Esophagus muscularis mucosa (tissue), 3 donors: Measurements from ENCODE around the gene UBR3.

Experiments used
- CTCF ChIP-seq, 3 experiments: fragments of 200-600 bp in 2 of 3; fragments of 450-650 bp in 1 of 3; sonication (generic) in 2 of 3; IDR thresholded peaks; one replicate each; pipeline ENCODE4 v1.5.1; 2017 to 2019; ENCODE audit warnings: antibody characterized with exemption in 3 of 3, mild to moderate bottlenecking in 2 of 3, moderate library complexity in 1 of 3
- POLR2A ChIP-seq: fragments of 450-650 bp; IDR thresholded peaks from one replicate; pipeline ENCODE4 v1.6.1; 2017; ENCODE audit warnings: antibody characterized with exemption, moderate library complexity, mild to moderate bottlenecking, low read depth

- TF ChIP-seq POLR2A (no peak), CTCF (IDR thresholded peaks at IDR 0.05) (no peak)
Observed at GRCh38 chr2:169806586-169806985, 20.7 kb upstream of the UBR3 start.
